Measurements from ENCODE around the gene ZNF540.
A peak's percentile ranks its signal among the peaks of the same experiment; 100 is the strongest.

DNA sequence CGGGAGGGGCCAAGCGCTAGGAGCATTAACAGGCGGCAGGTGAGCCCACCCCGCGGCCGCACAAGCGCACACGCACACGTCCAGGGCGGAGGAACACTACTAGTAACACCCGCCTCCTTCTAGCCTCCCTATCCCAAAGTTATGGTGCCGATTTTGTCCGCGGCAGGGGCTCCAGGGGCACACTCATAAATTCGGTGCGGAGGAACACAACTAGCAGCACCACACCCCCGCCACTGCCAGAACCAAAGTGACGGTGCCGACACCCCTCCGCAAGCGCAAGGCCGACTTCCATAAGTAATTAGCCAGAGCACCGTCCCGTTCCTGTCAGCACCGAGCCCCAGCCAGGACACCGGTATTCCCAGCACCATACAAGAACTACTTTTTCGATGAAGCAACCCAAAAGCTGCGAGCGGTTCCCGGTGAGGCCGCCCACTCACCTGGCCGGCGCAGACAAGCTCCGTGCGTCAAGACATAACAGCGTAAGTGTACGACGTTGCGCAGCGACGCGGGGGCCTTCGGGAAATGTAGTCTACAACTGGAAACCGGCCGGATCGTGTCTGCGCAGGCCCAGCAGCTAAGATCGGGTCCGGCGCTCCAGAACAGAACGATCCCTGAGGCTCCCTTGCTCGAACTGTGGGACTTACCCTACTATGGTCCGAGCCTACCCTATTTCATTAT, at the start of gene ZNF540, which contains the start of gene ZNF571:
- TF ChIP-seq, protein P1, sequence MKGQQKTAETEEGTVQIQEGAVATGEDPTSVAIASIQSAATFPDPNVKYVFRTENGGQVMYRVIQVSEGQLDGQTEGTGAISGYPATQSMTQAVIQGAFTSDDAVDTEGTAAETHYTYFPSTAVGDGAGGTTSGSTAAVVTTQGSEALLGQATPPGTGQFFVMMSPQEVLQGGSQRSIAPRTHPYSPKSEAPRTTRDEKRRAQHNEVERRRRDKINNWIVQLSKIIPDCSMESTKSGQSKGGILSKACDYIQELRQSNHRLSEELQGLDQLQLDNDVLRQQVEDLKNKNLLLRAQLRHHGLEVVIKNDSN (IDR thresholded peaks at IDR 0.05), result 0 out of 2 replicates have a peak, but pooled peaks have one; percentile 3
- no peak for TF ChIP-seq ZBTB7A (IDR thresholded peaks at IDR 0.05; ENCODE audit: low read depth)
